GM23338 (cell line): ENCODE data around the gene RTKN.

Experiments used
- CTCF ChIP-seq, 2 experiments: fragments of 200-600 bp in 1 of 2; sonication (generic) in 1 of 2; conservative IDR thresholded peaks; 2 replicates each; pipeline versions ENCODE4 v1.5.1 to v1.6.1; 2016 to 2017; ENCODE audit warnings: antibody characterized with exemption in 2 of 2, low read depth in 2 of 2, mild to moderate bottlenecking in 2 of 2, moderate library complexity in 1 of 2
- EZH2 ChIP-seq: fragments of 200-600 bp; sonication (generic); IDR thresholded peaks from one replicate; pipeline ENCODE4 v1.8.0; 2017; ENCODE audit warnings: antibody characterized with exemption, mild to moderate bottlenecking, low read depth; ENCODE audit not compliant: unreplicated experiment
- EZH2phosphoT487 ChIP-seq: fragments of 200-600 bp; sonication (generic); IDR thresholded peaks from one replicate; pipeline ENCODE4 v1.8.1; 2018; ENCODE audit warnings: antibody characterized with exemption; ENCODE audit not compliant: unreplicated experiment

GRCh38 chr2:74462786-74463105, 21.0 kb upstream of the RTKN start:
- no peak for TF ChIP-seq EZH2phosphoT487
- TF ChIP-seq EZH2: no peak
- TF ChIP-seq CTCF (conservative IDR thresholded peaks at IDR 0.05; ENCODE audit: low read depth in 2 of 2): no peak
